Measurements from ENCODE around the gene MR1. TPM values are rescaled to one million over a fixed set of nuclear protein-coding genes. Genes with fewer than 3 reads are reported as not detected.

Gene MR1
- total and polyA plus RNA-seq, 9 of the 15 experiments (the other 6 are each of a cell fraction or from before 2014, with no cell fraction given) = 9.7 to 21.7 (median 15.6) TPM

- TF ChIP-seq ZBTB33 (CRISPR knock-in tag; IDR thresholded peaks at IDR 0.05) = no peak
- no peak for TF ChIP-seq WHSC1 (IDR thresholded peaks at IDR 0.05; ENCODE audit: low read length)
- no peak for TF ChIP-seq GTF2F1 (IDR thresholded peaks at IDR 0.05; ENCODE audit: low read depth, low read length)
- no peak for TF ChIP-seq ZNF134 (CRISPR knock-in tag; conservative IDR thresholded peaks at IDR 0.05)
- TF ChIP-seq, protein P1, sequence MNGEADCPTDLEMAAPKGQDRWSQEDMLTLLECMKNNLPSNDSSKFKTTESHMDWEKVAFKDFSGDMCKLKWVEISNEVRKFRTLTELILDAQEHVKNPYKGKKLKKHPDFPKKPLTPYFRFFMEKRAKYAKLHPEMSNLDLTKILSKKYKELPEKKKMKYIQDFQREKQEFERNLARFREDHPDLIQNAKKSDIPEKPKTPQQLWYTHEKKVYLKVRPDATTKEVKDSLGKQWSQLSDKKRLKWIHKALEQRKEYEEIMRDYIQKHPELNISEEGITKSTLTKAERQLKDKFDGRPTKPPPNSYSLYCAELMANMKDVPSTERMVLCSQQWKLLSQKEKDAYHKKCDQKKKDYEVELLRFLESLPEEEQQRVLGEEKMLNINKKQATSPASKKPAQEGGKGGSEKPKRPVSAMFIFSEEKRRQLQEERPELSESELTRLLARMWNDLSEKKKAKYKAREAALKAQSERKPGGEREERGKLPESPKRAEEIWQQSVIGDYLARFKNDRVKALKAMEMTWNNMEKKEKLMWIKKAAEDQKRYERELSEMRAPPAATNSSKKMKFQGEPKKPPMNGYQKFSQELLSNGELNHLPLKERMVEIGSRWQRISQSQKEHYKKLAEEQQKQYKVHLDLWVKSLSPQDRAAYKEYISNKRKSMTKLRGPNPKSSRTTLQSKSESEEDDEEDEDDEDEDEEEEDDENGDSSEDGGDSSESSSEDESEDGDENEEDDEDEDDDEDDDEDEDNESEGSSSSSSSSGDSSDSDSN (IDR thresholded peaks at IDR 0.05; ENCODE audit: borderline replicate concordance in 1 of 2, low read depth in 2 of 2, low read length in 2 of 2) = no peak
- no peak for TF ChIP-seq TCF7 (IDR thresholded peaks at IDR 0.05; ENCODE audit: borderline replicate concordance)
Observed at GRCh38 chr1:181099152-181100014, 65.6 kb downstream of the MR1 start (continued).
